GM21528 (cell line): ENCODE data around the gene DYNLRB1.
"Not testable (repeated sequence)": the region's sequence is repeated elsewhere in the genome, so short reads cannot be mapped to it uniquely, and the experiment has no call there.

Source experiments
- ATAC-seq: cut with Tn5 transposase; IDR thresholded peaks from one replicate; pipeline ENCODE4 v1.9.1; 2021; ENCODE audit warnings: mild to moderate bottlenecking, moderate library complexity; ENCODE audit not compliant: unreplicated experiment, low FRiP score

The DYNLRB1 gene

DNA sequence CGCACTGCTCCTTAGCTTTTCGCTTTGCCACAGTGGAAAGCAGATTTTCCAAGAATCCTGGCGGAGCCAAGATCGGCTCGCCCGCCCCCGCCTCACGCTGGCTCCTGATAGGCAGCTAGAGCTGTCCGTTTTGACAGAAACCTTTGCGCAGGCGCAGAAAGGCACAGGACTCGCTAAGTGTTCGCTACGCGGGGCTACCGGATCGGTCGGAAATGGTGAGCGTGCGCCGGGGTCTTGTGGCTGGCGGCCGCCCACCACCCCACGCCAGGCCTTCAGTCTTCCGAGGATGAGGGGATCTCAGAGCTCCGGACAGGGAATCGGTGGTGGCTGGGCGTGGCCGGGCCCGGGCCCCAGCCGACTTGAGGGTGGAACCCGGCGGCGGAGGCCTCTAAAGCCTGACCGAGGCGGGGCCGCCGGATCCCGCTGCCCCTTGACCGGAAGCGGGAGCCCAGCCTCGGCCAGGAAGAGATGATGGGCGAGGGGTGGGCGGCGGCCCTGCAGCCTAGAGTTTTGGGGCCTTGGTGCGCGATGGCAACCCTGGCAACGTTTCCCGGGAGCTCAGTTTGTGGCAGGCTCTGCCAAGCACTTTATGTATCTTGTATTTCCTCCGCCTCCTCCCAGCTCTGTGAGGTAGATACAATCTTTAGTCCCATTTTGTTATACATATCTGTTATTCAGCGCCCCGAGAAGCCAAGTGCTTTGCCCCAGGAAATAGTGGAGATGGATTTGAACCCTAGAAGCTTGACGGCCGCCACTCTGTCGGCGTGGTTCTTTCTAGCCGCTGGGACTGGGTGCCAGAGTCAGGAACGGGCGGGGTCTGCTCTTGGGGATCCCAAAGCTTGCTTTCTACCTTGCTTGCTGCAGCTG lies at the start of gene DYNLRB1:
Gene DYNLRB1, plus strand, starts transcription at position 176 of the 867 bp plus-strand sequence. Its CDS starts 37 bp downstream, at position 213.
- peak; percentile 61 for ATAC-seq

DNA sequence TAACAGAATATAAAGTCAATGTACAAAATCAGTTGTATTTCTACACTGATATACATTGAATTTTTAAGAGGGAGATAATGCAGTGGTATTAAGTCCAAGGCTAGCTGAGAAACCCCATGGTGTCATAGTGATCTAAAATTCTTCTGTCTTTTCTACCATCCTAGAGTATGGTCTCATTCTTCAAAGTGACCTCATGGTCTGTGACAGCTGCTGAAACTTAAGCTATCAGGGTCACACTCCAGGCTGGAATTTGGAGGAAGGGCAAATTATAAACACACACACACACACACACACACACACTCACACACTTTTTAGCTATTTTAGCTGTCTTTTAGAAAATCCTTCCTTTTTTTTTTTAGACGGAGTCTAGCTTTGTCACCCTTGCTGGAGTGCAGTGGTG lies 47.3 kb upstream of the DYNLRB1 start:
- no peak for ATAC-seq

DNA sequence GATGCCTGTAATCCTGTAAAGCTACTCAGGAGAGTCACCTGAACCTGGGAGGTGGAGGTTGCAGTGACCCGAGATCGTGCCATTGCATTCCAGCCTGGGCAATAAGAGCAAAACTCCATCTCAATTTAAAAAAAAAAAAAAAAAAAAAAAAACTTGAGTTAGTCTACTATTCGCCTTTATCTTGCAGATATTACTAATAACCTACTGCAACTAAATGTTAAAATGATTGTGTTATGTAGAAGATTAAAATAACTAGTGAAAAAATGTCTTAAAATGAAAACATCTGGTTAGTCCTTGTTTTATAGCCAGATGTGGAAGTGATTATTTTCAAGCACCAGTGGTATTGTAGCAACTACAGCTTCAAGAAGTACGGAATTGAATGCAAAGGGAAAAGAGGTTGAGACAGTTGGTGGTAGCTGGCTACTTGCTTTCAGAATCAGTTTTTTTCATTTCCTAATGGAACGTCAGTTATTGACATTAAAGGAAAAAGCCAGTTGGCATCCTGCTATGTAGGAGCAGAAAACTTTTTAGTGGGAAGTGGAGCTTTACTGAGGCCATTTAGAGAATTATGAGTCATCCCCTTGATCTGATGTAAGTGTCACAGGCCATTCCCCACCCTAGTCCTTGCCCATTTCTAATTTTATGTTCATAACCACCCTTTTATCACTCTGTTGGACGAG lies 43.8 kb upstream of the DYNLRB1 start:
- ATAC-seq: no peak

DNA sequence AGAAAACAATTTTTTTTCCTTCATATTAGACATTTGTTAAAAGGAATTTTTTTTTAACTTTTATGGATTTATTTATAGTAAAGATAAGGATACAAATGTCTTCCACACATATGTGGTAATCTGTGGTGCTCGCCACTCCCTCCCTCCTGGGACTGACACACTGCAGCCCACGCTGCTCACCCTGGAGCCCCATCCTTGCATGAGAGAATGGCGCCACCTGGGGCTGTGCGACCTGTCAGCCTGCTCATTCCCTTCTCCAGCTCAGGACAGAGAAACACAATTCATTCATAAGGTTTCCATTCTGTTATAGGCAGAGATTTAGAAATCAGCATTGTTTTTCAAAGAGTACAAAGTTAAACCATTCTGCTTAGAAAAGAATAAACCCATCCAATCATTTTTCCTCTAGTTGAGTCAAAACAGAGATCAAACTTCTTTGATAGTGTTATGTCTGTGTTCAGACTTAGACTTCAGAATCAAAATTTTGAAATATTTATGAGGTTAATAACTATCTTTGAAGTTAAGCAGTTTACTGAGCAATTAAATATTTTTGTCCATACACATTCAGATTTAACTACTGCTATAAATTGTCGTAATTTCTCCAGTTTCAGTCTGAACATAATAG lies 42.8 kb upstream of the DYNLRB1 start:
- ATAC-seq: no peak

DNA sequence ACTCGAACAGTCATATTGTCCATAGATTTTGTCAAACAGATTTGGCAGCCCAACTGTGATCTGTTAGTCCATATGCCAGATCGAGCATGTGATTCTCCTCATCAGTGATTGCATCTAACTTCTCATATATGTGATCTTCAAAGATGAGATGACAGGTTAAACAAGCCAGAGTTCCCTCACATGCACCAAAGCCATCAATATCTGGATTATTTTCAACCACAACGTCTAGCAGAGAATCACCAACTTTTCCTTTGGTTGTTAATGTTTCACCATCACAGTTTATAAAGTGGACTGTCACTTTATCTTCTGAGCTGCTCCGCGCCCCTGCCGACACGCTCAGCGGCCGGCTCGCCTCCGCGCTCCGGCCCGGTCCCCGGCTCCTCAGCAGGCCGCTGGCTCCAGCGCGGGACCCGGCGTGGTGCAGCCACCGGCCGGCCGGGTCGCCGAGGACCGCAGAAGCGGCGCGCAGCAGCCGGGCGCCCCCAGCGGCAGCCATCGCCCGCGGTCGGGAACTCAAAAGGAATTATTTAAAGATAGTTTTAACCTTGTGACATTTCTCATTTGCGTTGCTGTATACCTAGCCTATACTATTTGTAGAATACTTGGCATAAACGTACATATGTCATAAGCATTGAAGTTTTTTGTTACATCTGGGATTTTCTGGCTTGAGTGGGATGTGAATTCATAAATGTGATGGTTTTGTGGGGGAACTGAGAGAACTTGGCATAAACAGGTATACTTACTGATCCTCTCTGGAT lies 40.1 kb upstream of the DYNLRB1 start:
- ATAC-seq: no peak

DNA sequence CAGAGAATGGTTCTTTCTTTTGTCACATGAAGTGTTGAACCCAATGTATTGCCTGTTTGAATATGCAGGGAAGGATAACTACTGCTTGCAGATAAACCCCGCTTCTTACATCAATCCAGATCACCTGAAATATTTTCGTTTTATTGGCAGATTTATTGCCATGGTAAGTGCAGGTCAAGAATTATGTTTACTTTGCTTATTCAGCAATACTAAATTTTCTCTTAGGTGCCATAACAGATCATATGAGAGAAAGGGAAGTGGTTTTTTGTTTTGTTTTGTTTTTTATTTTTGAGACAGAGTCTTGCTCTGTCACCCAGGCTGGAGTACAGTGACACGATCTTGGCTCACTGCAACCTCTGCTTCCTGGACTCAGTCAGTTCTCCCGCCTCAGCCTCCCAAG lies 36.6 kb upstream of the DYNLRB1 start:
- no peak for ATAC-seq

DNA sequence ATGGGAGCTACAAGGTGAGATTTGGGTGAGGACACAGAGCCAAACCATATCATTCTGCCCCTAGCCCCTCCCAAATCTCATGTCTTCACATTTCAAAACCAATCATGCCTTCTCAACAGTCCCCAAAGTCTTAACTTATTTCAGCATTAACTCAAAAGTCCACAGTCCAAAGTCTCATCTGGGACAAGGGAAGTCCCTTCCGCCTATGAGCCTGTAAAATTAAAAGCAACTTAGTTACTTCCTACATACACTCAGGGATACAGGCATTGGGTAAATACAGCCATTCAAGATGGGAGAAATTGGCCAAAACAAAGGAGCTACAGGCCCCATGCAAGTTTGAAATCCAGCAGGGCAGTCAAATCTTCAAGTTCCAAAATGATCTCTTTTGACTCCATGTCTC lies 34.1 kb upstream of the DYNLRB1 start:
- not testable (repeated sequence) for ATAC-seq

DNA sequence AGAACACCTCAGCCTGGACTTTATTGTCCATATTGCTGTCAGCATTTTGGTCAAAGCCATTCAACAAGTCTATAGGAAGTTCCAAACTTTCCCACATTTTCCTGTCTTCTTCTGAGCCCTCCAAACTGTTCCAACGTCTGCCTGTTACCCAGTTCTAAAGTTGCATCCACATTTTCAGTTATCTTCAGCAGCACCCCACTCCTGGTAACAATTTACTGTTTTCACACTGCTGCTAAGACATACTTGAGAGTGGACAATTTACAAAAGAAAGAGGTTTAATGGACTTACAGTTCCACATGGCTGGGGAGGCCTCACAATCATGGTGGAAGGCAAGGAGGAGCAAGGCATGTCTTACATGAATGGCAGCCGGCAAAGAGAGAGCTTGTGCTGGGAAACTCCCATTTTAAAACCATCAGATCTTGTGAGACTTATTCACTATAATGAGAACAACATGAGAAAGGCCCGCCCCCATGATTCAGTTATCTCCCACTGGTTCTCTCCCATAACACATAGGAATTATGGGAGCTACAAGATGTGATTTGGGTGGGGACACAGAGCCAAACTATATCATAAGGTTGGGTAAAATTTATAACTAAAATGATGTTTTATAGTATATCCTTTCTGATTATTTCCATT lies 32.5 kb upstream of the DYNLRB1 start:
- ATAC-seq: not testable (repeated sequence)

DNA sequence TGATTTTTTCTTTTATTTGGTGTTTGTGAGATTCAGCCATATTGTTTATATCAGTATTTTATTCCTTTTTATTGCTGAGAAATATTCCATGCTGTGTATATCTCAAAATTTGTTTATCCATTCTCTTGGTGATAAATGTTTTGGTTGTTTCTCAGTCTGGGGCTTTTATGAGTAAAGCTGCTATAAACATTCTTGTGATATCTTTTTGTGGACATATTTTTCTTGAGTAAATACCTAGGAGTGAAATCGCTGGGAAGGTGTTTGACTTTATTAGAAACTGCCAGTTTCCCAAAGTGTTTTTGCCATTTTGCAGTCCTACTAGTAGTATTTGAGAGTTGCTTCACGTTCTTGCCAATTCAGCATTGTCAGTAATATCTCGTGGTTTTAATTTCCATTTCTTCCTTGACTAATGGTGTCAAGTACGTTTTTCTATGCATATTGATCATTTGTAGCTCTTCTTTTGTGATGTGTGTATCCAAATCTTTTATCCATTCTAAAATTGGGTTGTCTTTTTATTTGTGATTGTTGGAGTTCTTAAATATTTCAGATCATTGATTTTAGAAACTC lies 31.1 kb upstream of the DYNLRB1 start:
- no peak for ATAC-seq

DNA sequence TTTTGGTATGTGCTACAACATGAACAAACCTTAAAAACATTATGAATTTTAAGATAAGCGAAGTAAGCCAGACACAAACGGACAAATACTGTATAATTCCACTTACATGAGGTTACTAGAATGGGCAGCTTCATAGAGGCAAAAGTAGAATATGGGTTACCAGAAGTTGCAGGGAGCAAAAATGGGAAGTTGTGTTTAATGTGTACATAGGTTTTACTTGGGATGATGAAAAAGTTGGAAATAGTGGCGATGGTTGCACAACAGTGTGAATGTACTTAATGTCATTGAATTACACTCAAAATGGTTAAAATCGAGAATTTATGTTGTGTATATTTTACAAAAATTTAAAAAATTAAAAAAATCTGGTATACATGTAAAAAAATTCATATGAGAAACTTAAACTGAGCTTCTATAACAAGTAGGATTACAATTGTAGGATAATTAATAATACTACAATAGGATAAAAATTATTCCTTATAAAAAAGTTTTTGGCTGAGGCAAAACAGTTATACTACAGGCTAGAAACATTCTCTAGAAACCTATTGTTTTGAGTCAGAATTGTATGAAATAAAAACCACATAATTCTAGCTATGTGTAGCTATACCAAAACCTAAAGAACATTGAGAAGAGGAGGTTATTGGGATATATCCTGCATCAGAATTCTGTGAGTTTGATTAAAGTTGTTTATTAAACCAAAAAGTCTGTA lies 24.8 kb upstream of the DYNLRB1 start:
- no peak for ATAC-seq

DNA sequence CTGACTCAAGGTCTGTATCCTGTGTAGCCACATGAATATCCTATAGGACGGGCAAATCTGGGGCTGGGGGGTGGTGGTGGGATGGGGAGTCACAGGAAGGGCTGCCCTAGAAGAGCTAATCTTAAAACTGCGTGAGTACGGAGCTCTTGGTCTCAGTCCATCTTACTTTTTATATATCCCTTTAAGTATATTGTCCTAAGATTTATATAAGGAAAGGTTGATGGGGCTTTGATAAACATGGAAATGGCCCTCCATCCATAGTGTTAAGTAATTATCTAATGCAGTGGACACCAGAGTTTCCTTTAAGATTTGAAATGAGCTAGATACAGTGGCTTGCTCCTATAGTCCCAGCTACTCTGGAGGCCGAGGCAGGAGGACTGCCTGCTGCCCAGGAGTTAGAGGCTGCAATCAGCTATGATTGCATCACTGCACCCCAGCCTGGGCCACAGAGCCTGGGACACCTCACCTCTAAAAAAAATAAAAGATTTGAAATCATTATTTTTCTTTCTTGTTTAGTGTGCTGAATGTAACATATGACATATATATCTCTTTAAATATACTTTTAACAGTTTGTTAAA lies 24.2 kb upstream of the DYNLRB1 start:
- ATAC-seq: no peak

DNA sequence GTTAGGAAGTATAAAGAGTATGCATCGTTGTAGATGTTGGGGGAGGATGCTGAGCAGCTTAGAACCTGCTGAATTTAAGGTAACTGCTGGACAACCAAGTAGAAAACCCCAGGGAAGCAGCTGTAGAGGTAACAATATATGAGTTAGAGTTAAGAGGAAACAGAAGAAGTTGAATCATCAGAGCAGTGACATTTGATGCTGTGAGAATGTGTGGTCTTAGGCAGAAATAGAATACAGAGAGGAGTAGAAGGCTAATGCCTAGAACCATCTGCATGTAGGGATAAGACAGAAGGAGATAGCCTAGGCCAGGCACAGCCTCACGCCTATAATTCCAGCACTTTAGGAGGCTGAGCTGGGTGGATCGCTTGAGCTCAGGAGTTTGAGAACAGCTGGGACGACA lies 22.6 kb upstream of the DYNLRB1 start:
- ATAC-seq: no peak

DNA sequence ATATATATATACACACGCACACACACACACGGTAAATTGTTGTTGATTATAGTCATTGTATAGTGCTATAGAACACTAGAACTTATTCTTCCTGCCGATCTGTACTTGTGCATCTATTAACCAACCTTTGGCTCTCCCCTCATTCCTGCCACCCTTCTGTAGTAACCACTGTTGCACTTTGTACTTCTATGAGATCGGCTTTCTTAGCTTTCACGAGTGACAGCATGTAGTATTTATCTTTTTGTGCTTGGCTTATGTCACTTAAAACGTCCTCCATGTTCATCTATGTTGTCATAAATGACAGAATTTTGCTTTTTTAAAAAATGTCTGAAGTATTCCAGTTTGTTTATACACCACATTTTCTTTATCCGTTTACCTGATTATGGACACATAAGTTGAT lies 20.9 kb upstream of the DYNLRB1 start:
- no peak for ATAC-seq

DNA sequence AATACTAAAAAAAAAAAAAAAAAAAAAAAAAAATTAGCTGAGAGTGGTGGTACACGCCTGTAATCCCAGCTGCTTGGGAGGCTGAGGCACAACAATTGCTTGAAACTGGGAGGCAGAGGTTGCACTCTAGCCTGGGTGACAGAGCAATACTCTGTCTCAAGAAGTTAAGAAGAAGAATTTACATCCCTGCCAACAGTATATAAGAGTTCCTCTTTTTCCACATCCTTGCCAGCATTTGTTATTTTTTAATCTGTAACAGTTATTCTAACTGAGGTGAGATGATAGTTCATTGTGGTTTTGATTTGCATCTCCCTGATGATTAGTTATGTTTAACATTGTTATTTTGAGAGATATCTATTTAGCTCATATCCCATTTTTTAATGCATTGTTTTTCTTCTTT lies 20.3 kb upstream of the DYNLRB1 start:
- no peak for ATAC-seq

DNA sequence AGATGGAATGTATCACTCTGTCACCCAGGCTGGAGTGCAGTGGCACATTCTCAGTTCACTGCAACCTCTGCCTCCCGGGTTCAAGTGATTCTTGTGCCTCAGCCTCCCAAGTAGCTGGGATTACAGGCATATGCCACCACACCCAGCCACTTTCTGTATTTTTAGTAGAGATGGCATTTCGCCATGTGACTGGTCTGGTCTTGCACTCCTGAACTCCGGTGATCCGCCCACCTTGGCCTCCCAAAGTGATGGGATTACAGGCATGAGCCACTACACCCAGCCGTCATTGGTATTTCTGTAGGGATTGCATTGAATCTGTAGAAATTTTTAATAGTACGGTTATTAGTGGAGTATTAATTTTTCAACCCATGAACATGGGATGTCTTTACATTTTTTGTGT lies 18.6 kb upstream of the DYNLRB1 start:
- ATAC-seq: not testable (repeated sequence)

DNA sequence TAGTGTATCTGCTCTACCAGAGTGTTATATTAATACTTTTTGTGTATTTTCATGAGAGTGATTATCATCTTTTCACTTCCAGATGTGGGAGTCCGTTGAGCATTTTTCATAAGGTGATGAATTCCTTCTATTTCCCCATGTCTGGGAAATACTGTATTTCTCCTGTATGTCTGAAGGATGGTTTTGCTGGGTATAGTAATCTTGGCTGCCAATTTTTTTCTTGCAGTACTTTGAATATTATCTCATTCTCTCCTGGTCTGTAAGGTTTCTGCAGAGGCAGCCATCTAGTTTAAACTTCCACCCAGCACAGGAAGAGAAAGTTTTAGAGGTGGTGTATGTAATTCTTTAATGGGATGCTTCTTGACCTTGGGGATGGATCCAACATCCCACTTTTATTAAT lies 15.4 kb upstream of the DYNLRB1 start:
- ATAC-seq: no peak

DNA sequence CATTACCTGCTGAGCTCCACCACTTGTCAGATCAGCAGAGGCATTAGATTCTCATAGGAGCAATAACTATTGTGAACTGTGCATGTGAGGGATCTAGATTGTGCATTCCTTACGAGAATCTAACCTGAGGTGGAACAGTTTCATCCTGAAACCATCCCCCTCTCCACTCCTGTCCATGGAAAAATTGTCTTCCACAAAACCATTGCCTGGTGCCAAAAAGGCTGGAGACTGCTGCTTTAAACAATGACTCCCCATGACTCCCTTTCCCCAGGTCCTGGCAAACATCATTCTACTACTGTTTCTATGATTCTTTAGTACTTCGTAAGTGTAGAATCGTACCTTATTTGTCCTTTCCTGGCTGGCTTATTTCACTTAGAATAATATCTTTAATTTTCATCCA lies 9.7 kb upstream of the DYNLRB1 start:
- ATAC-seq: no peak

DNA sequence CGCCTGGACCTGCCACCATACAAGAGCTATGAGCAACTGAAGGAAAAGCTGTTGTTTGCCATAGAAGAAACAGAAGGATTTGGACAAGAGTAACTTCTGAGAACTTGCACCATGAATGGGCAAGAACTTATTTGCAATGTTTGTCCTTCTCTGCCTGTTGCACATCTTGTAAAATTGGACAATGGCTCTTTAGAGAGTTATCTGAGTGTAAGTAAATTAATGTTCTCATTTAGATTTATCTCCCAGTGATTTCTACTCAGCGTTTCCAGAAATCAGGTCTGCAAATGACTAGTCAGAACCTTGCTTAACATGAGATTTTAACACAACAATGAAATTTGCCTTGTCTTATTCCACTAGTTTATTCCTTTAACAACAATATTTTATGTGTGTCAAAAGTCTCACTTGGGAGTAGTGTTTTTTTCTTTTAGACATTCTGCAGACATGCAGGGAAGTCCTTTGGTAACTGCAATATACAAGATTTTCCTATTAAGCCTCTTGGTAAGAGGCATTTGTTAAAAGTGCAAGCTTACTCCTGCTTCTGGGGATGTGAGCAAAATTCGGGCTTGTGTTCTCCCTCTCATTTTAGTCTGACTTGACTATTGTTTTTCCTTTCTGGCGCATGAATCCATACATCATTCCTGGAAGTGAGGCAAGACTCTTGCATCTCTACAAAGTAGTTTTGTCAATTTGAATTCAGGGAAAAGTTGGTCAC lies 8.4 kb upstream of the DYNLRB1 start:
- no peak for ATAC-seq
